NCI-H82 treated with DMSO at 0.1 percent for 48 hours (cell line): ENCODE data around the gene MAP1LC3B2.

ENCODE experiments used
- DNase-seq: peaks from one replicate; lab custom pipeline; 2025; ENCODE audit not compliant: unreplicated experiment; lab: John Stamatoyannopoulos, UW

The MAP1LC3B2 gene

GRCh38 chr12:116591855-116592637 lies 32.9 kb downstream of the MAP1LC3B2 start:
- DNase-seq, result no peak

GRCh38 chr12:116592731-116593130 lies 33.5 kb downstream of the MAP1LC3B2 start:
- no peak for DNase-seq

GRCh38 chr12:116594325-116595038 lies 35.3 kb downstream of the MAP1LC3B2 start:
- DNase-seq, result no peak

- no peak for DNase-seq
Measured at GRCh38 chr12:116595186-116595585, 36.0 kb downstream of the MAP1LC3B2 start.

GRCh38 chr12:116595672-116596071 lies 36.5 kb downstream of the MAP1LC3B2 start:
- DNase-seq, result no peak

- no peak for DNase-seq
Measured at GRCh38 chr12:116597886-116598285, 38.7 kb downstream of the MAP1LC3B2 start.

GRCh38 chr12:116598311-116599284 lies 39.4 kb downstream of the MAP1LC3B2 start:
- no peak for DNase-seq

- no peak for DNase-seq
Measured at GRCh38 chr12:116599285-116600136, 40.3 kb downstream of the MAP1LC3B2 start.

- no peak for DNase-seq
Measured at GRCh38 chr12:116600959-116601918, 42.1 kb downstream of the MAP1LC3B2 start.

- no peak for DNase-seq
Measured at GRCh38 chr12:116601933-116602810, 43.0 kb downstream of the MAP1LC3B2 start.

GRCh38 chr12:116603546-116604177 lies 44.5 kb downstream of the MAP1LC3B2 start:
- DNase-seq, result no peak

- DNase-seq, result no peak
Measured at GRCh38 chr12:116604178-116604895, 45.2 kb downstream of the MAP1LC3B2 start.

GRCh38 chr12:116604951-116605641 lies 45.9 kb downstream of the MAP1LC3B2 start:
- no peak for DNase-seq

- no peak for DNase-seq
Measured at GRCh38 chr12:116606397-116606796, 47.2 kb downstream of the MAP1LC3B2 start.

- DNase-seq, result no peak
Measured at GRCh38 chr12:116607039-116607438, 47.9 kb downstream of the MAP1LC3B2 start.

GRCh38 chr12:116609319-116610114 lies 50.3 kb downstream of the MAP1LC3B2 start:
- no peak for DNase-seq
